ENCODE data around the gene WDR88.
"Not testable (repeated sequence)": the region's sequence is repeated elsewhere in the genome, so short reads cannot be mapped to it uniquely, and the experiment has no call there.

Gene WDR88

GRCh38 chr19:33220735-33221134, 88.8 kb downstream of the WDR88 start:
- no peak for DNase-seq
- intact Hi-C loops (cut with DNase I): no loop called here

DNA sequence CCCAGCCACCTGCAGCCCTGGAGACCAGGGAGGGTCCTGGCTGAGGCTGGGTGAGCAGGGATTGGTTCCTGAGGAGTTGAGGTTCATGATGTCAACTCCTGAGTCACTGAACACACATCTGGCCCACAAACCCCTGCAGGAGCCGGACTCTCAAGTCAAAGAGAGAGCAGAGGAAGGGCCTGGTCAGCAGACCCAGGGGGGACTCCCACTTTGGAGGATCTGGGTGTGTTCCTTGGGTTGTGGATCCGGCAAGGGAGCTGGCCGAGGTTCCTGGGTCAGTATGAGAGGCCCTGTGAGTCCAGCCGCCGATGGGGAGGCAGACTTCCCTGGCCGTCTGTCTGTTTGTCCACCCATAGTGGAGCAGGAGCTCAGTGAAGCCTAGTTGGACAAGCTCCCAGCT, 89.7 kb downstream of the WDR88 start:
- peak in 1 of 42 donors; percentile 46 for DNase-seq
- intact Hi-C loops (cut with DNase I): no loop called here

- DNase-seq; intact Hi-C loops (cut with DNase I): not testable (repeated sequence)
These were observed 90.3 kb downstream of the WDR88 start for GRCh38 chr19:33222255-33222654.

DNA sequence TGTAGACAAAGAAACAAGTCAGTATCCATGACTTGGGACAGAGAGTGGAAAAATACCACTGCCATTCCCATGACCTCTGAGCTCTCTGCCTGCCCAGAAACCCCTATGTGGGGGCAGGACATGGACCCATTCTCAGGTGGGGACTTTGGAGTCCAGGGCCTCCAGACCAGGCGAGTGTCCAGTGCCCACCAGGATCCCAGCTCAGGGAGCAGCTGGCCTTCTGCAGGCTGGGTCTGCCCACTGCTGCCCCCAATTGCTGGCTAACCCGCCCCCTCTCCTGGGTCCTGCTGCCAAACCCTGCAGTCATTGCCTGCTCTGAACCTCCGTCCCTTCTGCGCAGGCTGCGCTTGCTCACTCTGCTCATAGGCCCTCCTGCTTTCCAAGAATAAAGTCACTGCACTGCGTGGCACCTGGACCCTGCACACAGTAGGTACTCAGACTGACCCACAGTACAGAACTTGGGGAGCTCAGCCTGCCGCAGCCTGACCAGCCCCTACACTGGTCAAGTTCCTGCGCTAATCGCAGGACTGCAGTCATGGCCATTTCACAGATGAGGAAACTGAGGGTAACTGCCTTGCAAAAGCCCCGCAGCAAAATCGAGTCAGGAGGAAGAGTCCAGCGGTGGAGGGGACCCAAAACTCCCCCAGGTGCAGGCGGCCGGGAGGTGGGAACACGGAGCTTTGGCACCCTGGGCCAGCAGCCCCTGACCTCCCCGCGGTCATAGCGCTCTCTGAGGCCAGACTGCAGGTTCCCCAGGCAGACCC, 93.0 kb downstream of the WDR88 start:
- intact Hi-C loops (cut with DNase I): no loop called here

More for the DNA sequence above, 93.0 kb downstream of the WDR88 start:
- no peak for DNase-seq

Data from head of caudate nucleus (tissue), 42 donors.